Osteoblast (primary cell): ENCODE measurements around the gene CACNA1H. TPM values are rescaled to one million over a fixed set of nuclear protein-coding genes. Genes with fewer than 3 reads are reported as not detected.
"Not testable (repeated sequence)": the region's sequence is repeated elsewhere in the genome, so short reads cannot be mapped to it uniquely, and the experiment has no call there.

Experiments used
- DNase-seq: peaks from one replicate; pipeline ENCODE4 v3.0.0; 2011; ENCODE audit warnings: low spot score, mixed read lengths; ENCODE audit not compliant: insufficient read length; ENCODE audit errors: missing footprints
- H2AFZ ChIP-seq: 2 replicates; pipeline ENCODE4 v1.6.0; 2011; ENCODE audit warnings: mild to moderate bottlenecking, low read length
- H3K27ac ChIP-seq: 2 replicates; pipeline ENCODE4 v1.5.1; 2011; ENCODE audit warnings: mild to moderate bottlenecking, low read depth, low read length, moderate library complexity
- H3K27me3 ChIP-seq: 2 replicates; pipeline ENCODE4 v1.6.0; 2012; ENCODE audit warnings: mild to moderate bottlenecking, control low read depth, inconsistent platforms, low read length, moderate library complexity; ENCODE audit not compliant: insufficient read depth
- H3K36me3 ChIP-seq: 2 replicates; pipeline ENCODE4 v1.5.1; 2011; ENCODE audit warnings: mild to moderate bottlenecking, low read length, control low read depth, moderate library complexity; ENCODE audit not compliant: insufficient read depth
- H3K4me1 ChIP-seq: 2 replicates; pipeline ENCODE4 v1.5.1; 2011; ENCODE audit warnings: mild to moderate bottlenecking, low read length, control low read depth, moderate library complexity; ENCODE audit not compliant: insufficient read depth
- H3K4me2 ChIP-seq: 2 replicates; pipeline ENCODE4 v1.6.0; 2011; ENCODE audit warnings: mild to moderate bottlenecking, low read length; ENCODE audit not compliant: insufficient read depth
- H3K4me3 ChIP-seq: fragments of 200-600 bp; sonication (generic); 3 replicates; pipeline ENCODE4 v1.5.1; 2012; ENCODE audit warnings: mild to moderate bottlenecking, low read length, inconsistent platforms; ENCODE audit not compliant: insufficient read depth
- H3K79me2 ChIP-seq: 2 replicates; pipeline ENCODE4 v1.6.0; 2012; ENCODE audit warnings: mild to moderate bottlenecking, low read length, control low read depth, inconsistent platforms; ENCODE audit not compliant: insufficient read depth
- H3K9me3 ChIP-seq: 2 replicates; pipeline ENCODE4 v1.5.1; 2011; ENCODE audit warnings: low read depth, low read length, control low read depth
- H4K20me1 ChIP-seq: 2 replicates; pipeline ENCODE4 v1.6.0; 2012; ENCODE audit warnings: mild to moderate bottlenecking, low read length, control low read depth; ENCODE audit not compliant: insufficient read depth
- total RNA-seq: library from RNA; depleted of rRNA; stranded (reverse); fragments of >200 nt; gene quantifications from 2 replicates; pipeline ENCODE4 v1.2.3, GENCODE V29; 2012
- TF ChIP-seq, protein P1 (sequence below): IDR thresholded peaks from 2 replicates; pipeline ENCODE4 v1.5.1; 2011; ENCODE audit warnings: mild to moderate bottlenecking, low read depth, low read length, moderate library complexity; ENCODE audit errors: extremely low read depth

Gene CACNA1H
- total RNA-seq, 1 donor = under 0.01 TPM

DNA sequence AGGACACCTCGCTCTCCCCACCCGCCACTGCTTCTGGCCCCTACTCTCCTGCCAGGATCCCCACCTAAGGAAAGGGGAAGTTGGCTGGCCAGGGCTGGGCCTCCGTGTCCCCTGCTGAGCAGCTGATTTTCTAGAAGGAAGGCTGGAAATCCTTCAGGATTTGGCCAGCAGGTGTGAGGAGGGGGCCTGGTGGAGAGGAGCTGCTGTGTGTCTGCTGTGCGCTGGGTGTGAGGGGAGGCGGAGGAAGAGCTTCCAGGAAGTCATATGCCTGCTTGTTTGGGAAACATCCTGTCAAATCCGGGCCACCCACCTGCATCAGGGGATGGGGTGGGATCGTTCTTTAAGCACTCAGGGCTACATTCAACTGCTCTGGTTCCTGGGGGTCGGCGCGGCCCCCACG, 43.6 kb downstream of the CACNA1H start:
- Histone ChIP-seq H3K36me3 (no peaks in the 10 kb centered on the region), H3K9me3 (no peaks in the 10 kb centered on the region), H3K4me1 (no peaks in the 10 kb centered on the region), H3K4me2 (no peak overlapping the region), H3K27ac (no peak overlapping the region), H2AFZ (no peak overlapping the region), H3K4me3 (no peak overlapping the region), H3K79me2 (no peaks in the 10 kb centered on the region), H3K27me3 (no peaks in the 10 kb centered on the region), H4K20me1 (no peaks in the 10 kb centered on the region)
- DNase-seq = no peak
- TF ChIP-seq, protein P1, sequence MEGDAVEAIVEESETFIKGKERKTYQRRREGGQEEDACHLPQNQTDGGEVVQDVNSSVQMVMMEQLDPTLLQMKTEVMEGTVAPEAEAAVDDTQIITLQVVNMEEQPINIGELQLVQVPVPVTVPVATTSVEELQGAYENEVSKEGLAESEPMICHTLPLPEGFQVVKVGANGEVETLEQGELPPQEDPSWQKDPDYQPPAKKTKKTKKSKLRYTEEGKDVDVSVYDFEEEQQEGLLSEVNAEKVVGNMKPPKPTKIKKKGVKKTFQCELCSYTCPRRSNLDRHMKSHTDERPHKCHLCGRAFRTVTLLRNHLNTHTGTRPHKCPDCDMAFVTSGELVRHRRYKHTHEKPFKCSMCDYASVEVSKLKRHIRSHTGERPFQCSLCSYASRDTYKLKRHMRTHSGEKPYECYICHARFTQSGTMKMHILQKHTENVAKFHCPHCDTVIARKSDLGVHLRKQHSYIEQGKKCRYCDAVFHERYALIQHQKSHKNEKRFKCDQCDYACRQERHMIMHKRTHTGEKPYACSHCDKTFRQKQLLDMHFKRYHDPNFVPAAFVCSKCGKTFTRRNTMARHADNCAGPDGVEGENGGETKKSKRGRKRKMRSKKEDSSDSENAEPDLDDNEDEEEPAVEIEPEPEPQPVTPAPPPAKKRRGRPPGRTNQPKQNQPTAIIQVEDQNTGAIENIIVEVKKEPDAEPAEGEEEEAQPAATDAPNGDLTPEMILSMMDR = no peak

DNA sequence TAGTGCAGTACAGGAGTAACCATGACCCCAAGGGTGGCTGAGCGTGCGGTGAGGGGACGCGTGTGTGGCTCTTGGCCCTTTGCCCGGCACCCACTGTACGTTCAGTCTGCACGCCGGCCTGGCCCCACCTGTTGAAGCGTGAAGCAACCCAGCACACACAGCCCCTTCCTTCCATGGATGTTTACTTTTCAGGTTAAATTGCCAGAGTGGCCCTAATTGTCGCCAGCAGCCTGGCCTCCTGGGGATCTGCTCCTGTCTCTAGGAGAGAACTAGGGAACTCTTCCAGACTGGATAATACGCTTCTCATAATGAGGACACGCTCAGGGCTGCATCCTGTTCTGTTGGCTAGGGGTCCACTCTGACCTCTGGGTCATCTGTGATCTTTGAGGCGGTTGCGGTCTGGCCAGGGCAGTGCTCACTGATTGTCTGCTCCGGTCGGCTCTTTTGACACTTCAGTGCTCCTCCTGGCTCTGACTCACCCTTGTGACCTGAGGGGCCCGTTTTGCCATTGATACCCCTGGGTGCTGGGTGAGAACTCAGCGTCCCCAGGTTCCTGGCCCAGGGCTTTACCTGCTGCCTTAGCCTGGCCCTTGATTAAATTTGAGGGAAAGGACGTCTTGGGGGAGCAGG, 44.4 kb downstream of the CACNA1H start:
- no peaks in the 10 kb centered on the region for H3K27me3 ChIP-seq
- no peaks in the 10 kb centered on the region for H4K20me1 ChIP-seq
- no peak overlapping the region for H3K4me2 ChIP-seq
- no peak overlapping the region for H2AFZ ChIP-seq
- no peak for DNase-seq
- H3K79me2 ChIP-seq = no peaks in the 10 kb centered on the region
- no peak overlapping the region for H3K27ac ChIP-seq
- TF ChIP-seq, protein P1 = no peak
- H3K9me3 ChIP-seq = no peaks in the 10 kb centered on the region
- H3K36me3 ChIP-seq = no peaks in the 10 kb centered on the region
- no peaks in the 10 kb centered on the region for H3K4me1 ChIP-seq
- H3K4me3 ChIP-seq = no peak overlapping the region

DNA sequence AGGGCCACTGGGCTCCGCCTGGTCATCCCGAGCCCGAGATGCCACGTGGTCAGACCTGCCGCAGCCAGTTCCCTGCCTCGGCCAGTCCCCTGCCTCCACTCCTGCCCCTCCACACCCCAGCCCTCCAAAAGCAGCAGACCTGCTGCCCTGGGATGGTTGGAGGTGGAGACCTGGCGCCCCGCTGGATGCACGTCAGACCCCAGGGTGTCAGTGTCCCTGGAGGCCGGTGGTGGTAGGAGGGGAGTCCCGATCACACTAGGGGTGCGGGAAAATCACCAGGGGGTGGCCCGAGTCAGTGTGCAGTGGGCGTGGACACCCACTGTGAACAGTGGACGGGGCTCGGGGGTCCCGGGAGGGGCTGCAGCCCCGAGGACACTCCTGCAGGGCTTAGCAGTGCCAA, 45.3 kb downstream of the CACNA1H start:
- Histone ChIP-seq H3K36me3 (no peaks in the 10 kb centered on the region), H3K4me1 (no peaks in the 10 kb centered on the region), H3K4me3 (no peak overlapping the region), H4K20me1 (no peaks in the 10 kb centered on the region), H2AFZ (no peak overlapping the region), H3K27ac (no peak overlapping the region), H3K4me2 (no peak overlapping the region), H3K9me3 (no peaks in the 10 kb centered on the region), H3K27me3 (no peaks in the 10 kb centered on the region), H3K79me2 (no peaks in the 10 kb centered on the region)
- DNase-seq = no peak
- TF ChIP-seq, protein P1 = no peak

DNA sequence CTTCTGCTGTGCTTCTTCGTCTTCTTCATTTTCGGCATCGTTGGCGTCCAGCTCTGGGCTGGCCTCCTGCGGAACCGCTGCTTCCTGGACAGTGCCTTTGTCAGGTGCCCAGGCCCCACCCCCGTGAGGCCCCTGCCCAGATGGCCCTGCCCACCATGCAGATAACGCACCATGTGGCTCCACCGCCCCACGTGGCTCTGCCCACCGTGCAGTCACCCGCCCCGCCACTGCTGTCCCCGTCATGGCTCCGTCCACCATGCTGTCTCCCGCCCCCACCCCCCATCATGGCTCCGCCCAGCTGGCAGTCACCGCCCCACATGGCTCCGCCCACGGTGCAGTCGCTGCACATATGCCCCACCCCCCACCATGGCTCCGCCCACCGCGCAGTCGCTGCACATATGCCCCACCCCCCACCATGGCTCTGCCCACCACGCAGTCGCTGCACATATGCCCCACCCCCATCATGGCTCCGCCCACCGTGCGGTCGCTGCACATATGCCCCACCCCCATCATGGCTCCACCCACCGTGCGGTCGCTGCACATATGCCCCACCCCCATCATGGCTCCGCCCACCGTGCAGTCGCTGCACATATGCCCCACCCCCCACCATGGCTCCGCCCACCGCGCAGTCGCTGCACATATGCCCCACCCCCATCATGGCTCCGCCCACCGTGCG, 45.9 kb downstream of the CACNA1H start:
- not testable (repeated sequence) for H3K4me2 ChIP-seq, H3K9me3 ChIP-seq, H2AFZ ChIP-seq, H3K79me2 ChIP-seq, H3K4me3 ChIP-seq, H4K20me1 ChIP-seq, H3K27me3 ChIP-seq, H3K27ac ChIP-seq, H3K36me3 ChIP-seq, H3K4me1 ChIP-seq, DNase-seq
